Mesendoderm (in vitro differentiated cells): ENCODE measurements around the gene STX1A.
"Not testable (repeated sequence)": the region's sequence is repeated elsewhere in the genome, so short reads cannot be mapped to it uniquely, and the experiment has no call there.

Source experiments
- DNase-seq: peaks from one replicate; pipeline ENCODE4 v3.0.0; 2013
- H2AK5ac ChIP-seq: 2 replicates; pipeline ENCODE4 v1.6.1; 2013; ENCODE audit warnings: low read length, inconsistent platforms
- H2BK120ac ChIP-seq: 2 replicates; pipeline ENCODE4 v1.6.1; 2013; ENCODE audit warnings: low read depth, mild to moderate bottlenecking, low read length, moderate library complexity, mixed read lengths
- H2BK15ac ChIP-seq: replicated peaks from 2 replicates; pipeline ENCODE4 v1.6.1; 2013; ENCODE audit warnings: low read depth, mild to moderate bottlenecking, moderate library complexity
- H2BK5ac ChIP-seq: 2 replicates; pipeline ENCODE4 v1.6.1; 2013; ENCODE audit warnings: low read length, inconsistent platforms
- H3K18ac ChIP-seq: 2 replicates; pipeline ENCODE4 v1.6.1; 2013; ENCODE audit warnings: mild to moderate bottlenecking, low read length, mixed read lengths
- H3K23ac ChIP-seq: one replicate; pipeline ENCODE4 v1.6.1; 2013; ENCODE audit warnings: low read length
- H3K27ac ChIP-seq: 2 replicates; pipeline ENCODE4 v1.5.1; 2013; ENCODE audit warnings: low read depth, mild to moderate bottlenecking, inconsistent platforms, low read length, moderate library complexity
- H3K27me3 ChIP-seq: 2 replicates; pipeline ENCODE4 v1.6.1; 2013; ENCODE audit warnings: low read length, control low read depth, mild to moderate bottlenecking, inconsistent platforms; ENCODE audit not compliant: insufficient read depth, poor library complexity
- H3K36me3 ChIP-seq: 2 replicates; pipeline ENCODE4 v1.6.1; 2013; ENCODE audit warnings: low read length, inconsistent platforms; ENCODE audit not compliant: control insufficient read depth, insufficient read depth
- H3K4ac ChIP-seq: one replicate; pipeline ENCODE4 v1.6.1; 2013; ENCODE audit warnings: low read depth, mild to moderate bottlenecking, low read length, moderate library complexity
- H3K4me1 ChIP-seq: 2 replicates; pipeline ENCODE4 v1.6.1; 2013; ENCODE audit warnings: low read depth, low read length, inconsistent platforms; ENCODE audit not compliant: control insufficient read depth
- H3K4me2 ChIP-seq: 2 replicates; pipeline ENCODE4 v1.6.1; 2013; ENCODE audit warnings: low read length
- H3K4me3 ChIP-seq: 2 replicates; pipeline ENCODE4 v1.5.1; 2013; ENCODE audit warnings: mild to moderate bottlenecking, low read length
- H3K56ac ChIP-seq: one replicate; pipeline ENCODE4 v1.6.1; 2013; ENCODE audit warnings: low read length
- H3K79me1 ChIP-seq: 2 replicates; pipeline ENCODE4 v1.6.1; 2013; ENCODE audit warnings: low read length, inconsistent platforms
- H3K79me2 ChIP-seq: 2 replicates; pipeline ENCODE4 v1.6.1; 2013; ENCODE audit warnings: mild to moderate bottlenecking, low read length; ENCODE audit not compliant: control insufficient read depth, insufficient read depth
- H3K9ac ChIP-seq: 2 replicates; pipeline ENCODE4 v1.6.1; 2013; ENCODE audit warnings: low read length, inconsistent platforms
- H4K5ac ChIP-seq: one replicate; pipeline ENCODE4 v1.6.1; 2013; ENCODE audit warnings: low read length
- H4K8ac ChIP-seq: one replicate; pipeline ENCODE4 v1.6.1; 2013; ENCODE audit warnings: low read depth, mild to moderate bottlenecking, control low read depth, low read length, moderate library complexity
- WGBS: extraction: QIAGEN DNeasy Blood & Tissue Kit; methylation state at CpG from one replicate; pipeline ENCODE4 v1.1.7; 2013; ENCODE audit warnings: low lambda C conversion rate, missing lambda C conversion rate; ENCODE audit not compliant: insufficient coverage; ENCODE audit errors: extremely low coverage; 5-methylcytosine and 5-hydroxymethylcytosine counted together

The STX1A gene

GRCh38 chr7:73676062-73676461, 43.4 kb downstream of the STX1A start:
- H3K23ac ChIP-seq, H3K79me1 ChIP-seq, H3K56ac ChIP-seq, H3K79me2 ChIP-seq, H3K27ac ChIP-seq, H2BK15ac ChIP-seq, H3K9ac ChIP-seq, H3K4me2 ChIP-seq, H3K36me3 ChIP-seq, H2BK120ac ChIP-seq, H3K4me3 ChIP-seq, H3K18ac ChIP-seq, H4K5ac ChIP-seq, H3K27me3 ChIP-seq, H3K4me1 ChIP-seq, H2BK5ac ChIP-seq, H4K8ac ChIP-seq, H2AK5ac ChIP-seq, H3K4ac ChIP-seq: not testable (repeated sequence)
- WGBS, result no CpG with 5 or more reads among the region's 9 CpGs
- peak; percentile 45 for DNase-seq

GRCh38 chr7:73674468-73675124, 44.9 kb downstream of the STX1A start:
- Histone ChIP-seq H3K23ac (no peak overlapping the region), H3K36me3 (peaks cover 2% of the 10 kb centered on the region), H3K4me1 (no peaks in the 10 kb centered on the region), H2BK15ac (no peak overlapping the region), H2BK5ac (no peak overlapping the region), H3K79me2 (peaks cover 2% of the 10 kb centered on the region), H2BK120ac (no peak overlapping the region), H3K18ac (no peak overlapping the region), H3K27ac (no peak overlapping the region), H3K27me3 (no peaks in the 10 kb centered on the region), H3K9ac (no peak overlapping the region), H3K4ac (no peak overlapping the region), H3K4me3 (no peak overlapping the region), H3K79me1 (peaks cover 5% of the 10 kb centered on the region), H2AK5ac (no peak overlapping the region), H3K4me2 (no peak overlapping the region), H4K8ac (no peak overlapping the region), H3K56ac (no peak overlapping the region), H4K5ac (no peak overlapping the region)
- WGBS, result no CpG with 5 or more reads among the region's 1 CpG
- DNase-seq, result no peak

- H2BK5ac ChIP-seq, result no peak overlapping the region
- H4K5ac ChIP-seq, result no peak overlapping the region
- no peak overlapping the region for H3K4me3 ChIP-seq
- no peak overlapping the region for H3K56ac ChIP-seq
- no peak overlapping the region for H3K9ac ChIP-seq
- no peaks in the 10 kb centered on the region for H3K27me3 ChIP-seq
- H3K4ac ChIP-seq, result no peak overlapping the region
- no peak overlapping the region for H3K4me2 ChIP-seq
- no CpG with 5 or more reads among the region's 15 CpGs for WGBS
- H3K27ac ChIP-seq, result no peak overlapping the region
- no peak overlapping the region for H2AK5ac ChIP-seq
- no peaks in the 10 kb centered on the region for H3K79me2 ChIP-seq
- no peaks in the 10 kb centered on the region for H3K36me3 ChIP-seq
- no peak overlapping the region for H4K8ac ChIP-seq
- no peak for DNase-seq
- H3K23ac ChIP-seq, result no peak overlapping the region
- H2BK15ac ChIP-seq, result no peak overlapping the region
- H3K4me1 ChIP-seq, result no peaks in the 10 kb centered on the region
- no peak overlapping the region for H3K18ac ChIP-seq
- H2BK120ac ChIP-seq, result no peak overlapping the region
- H3K79me1 ChIP-seq, result no peaks in the 10 kb centered on the region
These were observed 47.5 kb downstream of the STX1A start for GRCh38 chr7:73671857-73672445.

- Histone ChIP-seq H3K56ac (no peak overlapping the region), H4K8ac (no peak overlapping the region), H2AK5ac (no peak overlapping the region), H3K79me1 (no peaks in the 10 kb centered on the region), H3K23ac (no peak overlapping the region), H2BK120ac (no peak overlapping the region), H3K4ac (no peak overlapping the region), H3K27me3 (no peaks in the 10 kb centered on the region), H3K36me3 (no peaks in the 10 kb centered on the region), H2BK15ac (no peak overlapping the region), H2BK5ac (no peak overlapping the region), H3K79me2 (no peaks in the 10 kb centered on the region), H3K4me1 (no peaks in the 10 kb centered on the region), H3K27ac (no peak overlapping the region), H3K4me2 (no peak overlapping the region), H3K9ac (no peak overlapping the region), H3K4me3 (no peak overlapping the region), H4K5ac (no peak overlapping the region), H3K18ac (peak overlapping the region; percentile 42)
- WGBS, result no CpG with 5 or more reads among the region's 12 CpGs
- no peak for DNase-seq
These were observed 48.2 kb downstream of the STX1A start for GRCh38 chr7:73671322-73671661.

GRCh38 chr7:73669858-73670385, 49.5 kb downstream of the STX1A start:
- H3K18ac ChIP-seq, result no peak overlapping the region
- no peak overlapping the region for H2BK15ac ChIP-seq
- H4K8ac ChIP-seq, result no peak overlapping the region
- H2BK120ac ChIP-seq, result no peak overlapping the region
- H4K5ac ChIP-seq, result no peak overlapping the region
- H3K79me2 ChIP-seq, result no peaks in the 10 kb centered on the region
- no peak overlapping the region for H2AK5ac ChIP-seq
- H3K4me2 ChIP-seq, result no peak overlapping the region
- H3K27ac ChIP-seq, result no peak overlapping the region
- no peak overlapping the region for H3K4ac ChIP-seq
- no peak overlapping the region for H3K23ac ChIP-seq
- no peaks in the 10 kb centered on the region for H3K27me3 ChIP-seq
- H3K9ac ChIP-seq, result no peak overlapping the region
- no peaks in the 10 kb centered on the region for H3K79me1 ChIP-seq
- H2BK5ac ChIP-seq, result no peak overlapping the region
- H3K4me1 ChIP-seq, result no peaks in the 10 kb centered on the region
- no peak overlapping the region for H3K56ac ChIP-seq
- no peak for DNase-seq
- WGBS, result no CpG with 5 or more reads among the region's 12 CpGs
- no peaks in the 10 kb centered on the region for H3K36me3 ChIP-seq
- no peak overlapping the region for H3K4me3 ChIP-seq

GRCh38 chr7:73669288-73669701, 50.2 kb downstream of the STX1A start:
- no CpG with 5 or more reads among the region's 19 CpGs for WGBS
- Histone ChIP-seq H3K4ac (no peak overlapping the region), H3K79me1 (no peaks in the 10 kb centered on the region), H3K56ac (no peak overlapping the region), H2BK120ac (no peak overlapping the region), H3K9ac (no peak overlapping the region), H4K8ac (no peak overlapping the region), H3K18ac (no peak overlapping the region), H3K4me1 (no peaks in the 10 kb centered on the region), H2AK5ac (no peak overlapping the region), H3K79me2 (no peaks in the 10 kb centered on the region), H2BK5ac (no peak overlapping the region), H3K27me3 (no peaks in the 10 kb centered on the region), H3K4me2 (no peak overlapping the region), H4K5ac (no peak overlapping the region), H3K23ac (no peak overlapping the region), H3K27ac (no peak overlapping the region), H3K4me3 (no peak overlapping the region), H2BK15ac (no peak overlapping the region), H3K36me3 (no peaks in the 10 kb centered on the region)
- DNase-seq, result no peak
